Measurements from ENCODE around the gene LRPAP1.

DNA sequence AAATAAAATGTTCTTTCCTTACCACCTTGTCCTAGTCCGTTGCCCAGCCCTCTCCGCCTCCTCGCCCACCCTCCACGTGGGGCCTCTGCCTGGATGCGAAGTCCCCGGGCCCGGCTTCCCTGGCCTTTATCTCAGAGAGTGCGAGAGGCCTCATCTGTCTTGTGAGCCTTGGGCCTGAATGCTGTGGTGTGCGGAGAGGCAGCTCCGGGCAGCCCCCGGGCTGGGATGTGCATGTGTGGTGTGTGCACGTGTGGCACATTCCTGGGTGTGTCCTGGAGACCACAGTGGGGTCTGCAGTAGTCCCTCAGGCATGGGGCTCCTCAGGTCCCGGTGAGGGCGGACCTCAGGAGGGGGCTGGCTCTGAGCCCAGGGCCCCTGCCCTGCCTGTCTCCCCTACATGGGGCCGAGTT is 37.8 kb downstream of the LRPAP1 start:
- TF ChIP-seq, protein P1, sequence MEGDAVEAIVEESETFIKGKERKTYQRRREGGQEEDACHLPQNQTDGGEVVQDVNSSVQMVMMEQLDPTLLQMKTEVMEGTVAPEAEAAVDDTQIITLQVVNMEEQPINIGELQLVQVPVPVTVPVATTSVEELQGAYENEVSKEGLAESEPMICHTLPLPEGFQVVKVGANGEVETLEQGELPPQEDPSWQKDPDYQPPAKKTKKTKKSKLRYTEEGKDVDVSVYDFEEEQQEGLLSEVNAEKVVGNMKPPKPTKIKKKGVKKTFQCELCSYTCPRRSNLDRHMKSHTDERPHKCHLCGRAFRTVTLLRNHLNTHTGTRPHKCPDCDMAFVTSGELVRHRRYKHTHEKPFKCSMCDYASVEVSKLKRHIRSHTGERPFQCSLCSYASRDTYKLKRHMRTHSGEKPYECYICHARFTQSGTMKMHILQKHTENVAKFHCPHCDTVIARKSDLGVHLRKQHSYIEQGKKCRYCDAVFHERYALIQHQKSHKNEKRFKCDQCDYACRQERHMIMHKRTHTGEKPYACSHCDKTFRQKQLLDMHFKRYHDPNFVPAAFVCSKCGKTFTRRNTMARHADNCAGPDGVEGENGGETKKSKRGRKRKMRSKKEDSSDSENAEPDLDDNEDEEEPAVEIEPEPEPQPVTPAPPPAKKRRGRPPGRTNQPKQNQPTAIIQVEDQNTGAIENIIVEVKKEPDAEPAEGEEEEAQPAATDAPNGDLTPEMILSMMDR (IDR thresholded peaks at IDR 0.05) = no peak
- TF ChIP-seq SIN3A (IDR thresholded peaks at IDR 0.05; ENCODE audit: borderline replicate concordance, insufficient read depth, low read depth, low read length) (no peak), POLR2AphosphoS5 (IDR thresholded peaks at IDR 0.05; ENCODE audit: low read depth, low read length) (no peak)

Measured in Panc1 (cell line).